IMR-90 (cell line): ENCODE data around the gene ENDOD1.

ENCODE experiments used
- CTCF ChIP-seq: conservative IDR thresholded peaks from 2 replicates; pipeline ENCODE4 v1.5.1; 2012; ENCODE audit warnings: mild to moderate bottlenecking, low read depth, low read length, improper control_type of control experiment
- MAZ ChIP-seq: IDR thresholded peaks from 2 replicates; pipeline ENCODE4 v1.6.1; 2012; ENCODE audit warnings: low read depth, mild to moderate bottlenecking, low read length, improper control_type of control experiment, moderate library complexity, borderline replicate concordance
- SMC3 ChIP-seq: fragments of 150-350 bp; IDR thresholded peaks from 2 replicates; pipeline ENCODE4 v1.6.1; 2016; ENCODE audit warnings: low read depth, mild to moderate bottlenecking, antibody characterized with exemption, low read length, moderate library complexity

GRCh38 chr11:95157824-95158223 is 68.2 kb downstream of the ENDOD1 start:
- TF ChIP-seq CTCF (no peak), SMC3 (no peak), MAZ (no peak)
